ENCODE results near the gene SLCO1B1.
A peak's percentile ranks its signal among the peaks of the same experiment; 100 is the strongest.

DNA sequence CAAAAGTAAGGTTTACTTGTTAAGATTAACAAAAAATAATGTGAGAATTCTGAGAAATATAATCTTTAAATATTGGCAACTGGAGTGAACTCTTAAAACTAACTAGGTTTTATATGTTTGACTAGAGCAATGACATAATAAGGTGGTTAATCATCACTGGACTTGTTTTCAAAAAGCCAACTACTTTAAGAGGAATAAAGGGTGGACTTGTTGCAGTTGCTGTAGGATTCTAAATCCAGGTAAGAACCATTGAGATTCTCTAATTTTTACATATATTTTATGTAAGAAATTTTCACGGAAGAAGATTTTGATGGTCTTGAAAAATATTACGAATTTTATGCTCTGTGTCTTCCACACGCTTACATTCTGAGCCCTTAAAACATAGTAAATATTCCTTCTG is at the start of gene SLCO1B1:
- no peak for TF ChIP-seq CTCF (IDR thresholded peaks at IDR 0.05; ENCODE audit: low read depth, low read length, missing input control)
- TF ChIP-seq, protein P1, sequence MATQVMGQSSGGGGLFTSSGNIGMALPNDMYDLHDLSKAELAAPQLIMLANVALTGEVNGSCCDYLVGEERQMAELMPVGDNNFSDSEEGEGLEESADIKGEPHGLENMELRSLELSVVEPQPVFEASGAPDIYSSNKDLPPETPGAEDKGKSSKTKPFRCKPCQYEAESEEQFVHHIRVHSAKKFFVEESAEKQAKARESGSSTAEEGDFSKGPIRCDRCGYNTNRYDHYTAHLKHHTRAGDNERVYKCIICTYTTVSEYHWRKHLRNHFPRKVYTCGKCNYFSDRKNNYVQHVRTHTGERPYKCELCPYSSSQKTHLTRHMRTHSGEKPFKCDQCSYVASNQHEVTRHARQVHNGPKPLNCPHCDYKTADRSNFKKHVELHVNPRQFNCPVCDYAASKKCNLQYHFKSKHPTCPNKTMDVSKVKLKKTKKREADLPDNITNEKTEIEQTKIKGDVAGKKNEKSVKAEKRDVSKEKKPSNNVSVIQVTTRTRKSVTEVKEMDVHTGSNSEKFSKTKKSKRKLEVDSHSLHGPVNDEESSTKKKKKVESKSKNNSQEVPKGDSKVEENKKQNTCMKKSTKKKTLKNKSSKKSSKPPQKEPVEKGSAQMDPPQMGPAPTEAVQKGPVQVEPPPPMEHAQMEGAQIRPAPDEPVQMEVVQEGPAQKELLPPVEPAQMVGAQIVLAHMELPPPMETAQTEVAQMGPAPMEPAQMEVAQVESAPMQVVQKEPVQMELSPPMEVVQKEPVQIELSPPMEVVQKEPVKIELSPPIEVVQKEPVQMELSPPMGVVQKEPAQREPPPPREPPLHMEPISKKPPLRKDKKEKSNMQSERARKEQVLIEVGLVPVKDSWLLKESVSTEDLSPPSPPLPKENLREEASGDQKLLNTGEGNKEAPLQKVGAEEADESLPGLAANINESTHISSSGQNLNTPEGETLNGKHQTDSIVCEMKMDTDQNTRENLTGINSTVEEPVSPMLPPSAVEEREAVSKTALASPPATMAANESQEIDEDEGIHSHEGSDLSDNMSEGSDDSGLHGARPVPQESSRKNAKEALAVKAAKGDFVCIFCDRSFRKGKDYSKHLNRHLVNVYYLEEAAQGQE (IDR thresholded peaks at IDR 0.05) = peak; percentile 72
- TF ChIP-seq, protein P2, sequence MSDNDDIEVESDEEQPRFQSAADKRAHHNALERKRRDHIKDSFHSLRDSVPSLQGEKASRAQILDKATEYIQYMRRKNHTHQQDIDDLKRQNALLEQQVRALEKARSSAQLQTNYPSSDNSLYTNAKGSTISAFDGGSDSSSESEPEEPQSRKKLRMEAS (IDR thresholded peaks at IDR 0.05) = no peak
- TF ChIP-seq SP1 (IDR thresholded peaks at IDR 0.05) = no peak
- TF ChIP-seq ZBTB33 (IDR thresholded peaks at IDR 0.05) = no peak
- no peak for TF ChIP-seq RAD21 (IDR thresholded peaks at IDR 0.05)
- peak; percentile 93 for TF ChIP-seq TAF1 (conservative IDR thresholded peaks at IDR 0.05)
- TF ChIP-seq JUND (IDR thresholded peaks at IDR 0.05) = peak; percentile 16 to 28
- TF ChIP-seq RXRA (IDR thresholded peaks at IDR 0.05) = peak in 1 of 2 donors; percentile 9
- TF ChIP-seq GABPA (IDR thresholded peaks at IDR 0.05 in 1 of 2, conservative IDR thresholded peaks at IDR 0.05 in 1 of 2) = no peak
- no peak for TF ChIP-seq FOXA1 (IDR thresholded peaks at IDR 0.05)
- no peak for TF ChIP-seq HNF4G (IDR thresholded peaks at IDR 0.05)
